ENCODE results near the gene CELA3A.

DNA sequence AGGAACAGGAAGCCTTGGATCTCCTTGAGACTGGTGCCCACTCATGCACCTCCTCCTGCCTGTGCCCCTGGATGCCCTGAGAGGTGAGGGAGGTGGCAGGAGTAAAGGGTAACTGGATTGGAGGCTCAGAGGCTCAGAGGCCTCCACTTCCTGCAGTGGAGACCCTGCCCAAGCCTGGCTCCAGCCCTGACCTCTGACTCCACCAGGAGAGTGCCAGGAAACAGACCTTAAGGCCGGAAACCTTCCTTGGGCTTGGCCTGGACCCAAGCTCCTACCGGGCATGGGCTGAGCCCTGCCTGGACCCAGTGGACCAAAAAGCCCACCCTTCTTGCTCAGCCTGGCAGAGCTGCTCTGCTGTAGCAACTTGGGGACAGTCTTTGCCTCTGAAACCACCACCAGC is 39.7 kb upstream of the CELA3A start:
- TF ChIP-seq, protein P1, sequence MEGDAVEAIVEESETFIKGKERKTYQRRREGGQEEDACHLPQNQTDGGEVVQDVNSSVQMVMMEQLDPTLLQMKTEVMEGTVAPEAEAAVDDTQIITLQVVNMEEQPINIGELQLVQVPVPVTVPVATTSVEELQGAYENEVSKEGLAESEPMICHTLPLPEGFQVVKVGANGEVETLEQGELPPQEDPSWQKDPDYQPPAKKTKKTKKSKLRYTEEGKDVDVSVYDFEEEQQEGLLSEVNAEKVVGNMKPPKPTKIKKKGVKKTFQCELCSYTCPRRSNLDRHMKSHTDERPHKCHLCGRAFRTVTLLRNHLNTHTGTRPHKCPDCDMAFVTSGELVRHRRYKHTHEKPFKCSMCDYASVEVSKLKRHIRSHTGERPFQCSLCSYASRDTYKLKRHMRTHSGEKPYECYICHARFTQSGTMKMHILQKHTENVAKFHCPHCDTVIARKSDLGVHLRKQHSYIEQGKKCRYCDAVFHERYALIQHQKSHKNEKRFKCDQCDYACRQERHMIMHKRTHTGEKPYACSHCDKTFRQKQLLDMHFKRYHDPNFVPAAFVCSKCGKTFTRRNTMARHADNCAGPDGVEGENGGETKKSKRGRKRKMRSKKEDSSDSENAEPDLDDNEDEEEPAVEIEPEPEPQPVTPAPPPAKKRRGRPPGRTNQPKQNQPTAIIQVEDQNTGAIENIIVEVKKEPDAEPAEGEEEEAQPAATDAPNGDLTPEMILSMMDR (IDR thresholded peaks at IDR 0.05; ENCODE audit: insufficient read depth, low read depth, low read length): no peak
- TF ChIP-seq EZH2 (IDR thresholded peaks at IDR 0.05; ENCODE audit: insufficient read depth, low read length): no peak

Data from astrocyte (in vitro differentiated cells and primary cell).